ENCODE data around the gene FOXA1.

FOXA1 gene

DNA sequence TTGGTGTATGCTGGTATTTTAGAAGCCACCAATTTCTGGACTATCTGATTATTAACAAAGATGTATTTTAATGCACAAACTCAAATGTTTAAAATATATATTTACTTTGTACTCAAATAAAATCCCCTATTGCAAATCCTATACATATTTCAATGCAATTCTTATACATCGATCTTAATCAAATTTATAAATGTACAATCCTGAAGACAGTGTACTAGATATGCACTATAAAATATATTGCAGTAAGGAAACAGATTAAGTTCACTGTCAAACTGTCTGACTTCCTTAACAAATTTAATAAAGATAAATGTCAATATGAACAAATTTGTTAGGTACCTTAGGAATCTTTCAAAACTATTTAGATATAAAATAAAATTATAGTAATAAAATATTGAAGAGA is 43.9 kb downstream of the FOXA1 start:
- no peak for DNase-seq

DNA sequence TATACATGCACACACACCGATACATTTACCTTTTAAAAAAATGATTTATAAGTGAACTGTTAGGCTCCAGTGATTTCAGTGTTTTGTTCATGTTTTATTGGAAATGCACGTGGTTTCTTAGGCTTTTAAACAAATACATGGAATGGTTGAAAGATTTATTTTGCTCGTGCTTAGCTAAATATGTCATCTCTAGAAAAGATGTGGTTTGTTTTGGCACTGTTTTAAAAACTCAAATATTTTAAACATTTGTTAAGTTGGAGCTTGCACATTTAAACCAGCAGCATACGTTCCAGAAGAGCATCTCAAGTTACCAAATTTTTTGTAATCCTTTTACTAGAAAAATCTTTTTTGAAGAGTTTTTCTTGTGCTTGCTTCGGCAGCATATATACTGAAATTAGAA is 44.5 kb downstream of the FOXA1 start:
- DNase-seq: no peak

DNA sequence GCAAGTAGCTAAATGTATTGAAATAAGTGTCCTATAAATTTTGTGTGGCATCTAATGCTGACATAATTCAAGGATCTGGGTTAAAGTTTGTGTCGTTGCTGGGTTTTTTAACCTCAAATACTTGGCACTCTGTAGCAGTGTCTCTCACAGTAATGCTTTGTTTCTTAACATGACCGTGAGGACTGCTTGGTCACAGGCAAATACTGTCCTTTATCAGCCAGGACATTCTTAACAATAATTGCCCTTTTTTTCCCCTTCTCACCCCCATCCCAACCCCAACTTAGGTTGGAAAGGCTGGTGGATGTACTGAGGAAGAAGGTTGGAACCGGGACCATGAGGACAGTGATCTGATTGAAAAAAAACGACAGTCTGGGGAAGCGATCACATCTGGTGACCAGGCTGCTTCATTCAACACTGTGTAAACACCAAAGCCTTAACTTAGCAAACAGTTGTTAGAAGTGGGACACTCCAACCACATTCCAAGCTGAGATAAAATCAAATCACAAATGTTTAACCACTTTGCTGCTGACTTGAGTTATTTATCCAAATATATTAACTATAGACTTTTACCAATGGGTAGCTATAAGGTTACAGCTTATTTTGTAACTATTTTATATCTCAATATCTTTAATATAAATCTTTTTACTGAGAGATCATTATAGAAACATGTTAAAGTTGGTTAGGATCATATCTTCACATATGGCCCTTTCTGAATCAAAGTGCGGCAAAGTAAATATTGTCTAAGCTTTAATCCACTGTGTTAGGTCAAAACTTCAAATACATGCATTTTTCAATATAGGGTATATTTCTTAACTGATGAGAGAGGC is 48.2 kb downstream of the FOXA1 start:
- DNase-seq: no peak

DNA sequence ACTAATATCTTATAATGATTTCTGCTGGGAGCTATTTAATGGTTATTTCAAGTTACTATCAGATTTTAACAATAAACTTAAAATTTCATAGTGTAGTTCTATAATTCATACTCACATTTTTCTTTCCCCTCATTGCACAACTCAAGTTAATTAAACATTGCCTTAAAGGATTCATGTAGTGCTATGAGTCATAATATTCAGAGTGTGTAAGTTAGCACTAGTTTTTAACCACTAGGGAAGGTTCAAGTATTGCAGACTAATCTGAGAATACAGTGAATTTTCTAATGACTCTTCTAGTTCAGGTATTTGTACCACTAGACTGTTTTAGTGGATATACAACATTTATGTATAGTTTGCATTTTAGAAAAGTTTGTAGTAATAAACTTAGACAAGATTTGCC is 49.9 kb downstream of the FOXA1 start:
- no peak for DNase-seq

- no peak for DNase-seq
These were observed 50.6 kb downstream of the FOXA1 start for GRCh38 chr14:37544407-37544806.

DNA sequence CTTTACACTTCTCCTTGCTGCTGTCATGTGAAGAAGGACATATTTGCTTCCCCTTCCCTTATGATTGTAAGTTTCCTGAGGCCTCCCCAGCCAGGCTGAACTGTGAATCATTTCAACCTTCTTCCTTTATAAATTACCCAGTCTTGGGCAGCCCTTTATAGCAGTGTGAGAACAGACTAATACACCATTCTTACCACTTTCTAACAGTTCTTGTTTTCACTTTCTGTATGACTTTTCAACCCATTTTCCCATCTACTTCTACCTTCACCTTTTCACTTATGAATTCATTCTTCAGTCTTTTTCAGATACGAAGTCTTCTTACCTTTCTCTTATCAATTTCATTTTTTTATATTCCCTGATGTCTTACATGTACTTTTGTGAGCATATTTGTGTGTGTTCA is 55.1 kb downstream of the FOXA1 start:
- no peak for DNase-seq

All from activated gamma-delta T cell (primary cell).